GM23338 (cell line): ENCODE data around the gene GDPD5. TPM values are rescaled to one million over a fixed set of nuclear protein-coding genes. Genes with fewer than 3 reads are reported as not detected.

Experiments used
- ATAC-seq: fragments of 200-7000 bp; cut with Tn5 transposase; 3 replicates; pipeline ENCODE4 v1.9.1; 2020
- DNase-seq: peaks from one replicate; pipeline ENCODE4 v3.0.0-alpha.2; 2015; ENCODE audit warnings: low spot score
- H2AFZ ChIP-seq: fragments of 200-600 bp; sonication (generic); 2 replicates; pipeline ENCODE4 v1.8.0; 2016; ENCODE audit warnings: antibody characterized with exemption, mild to moderate bottlenecking, moderate library complexity
- H3F3A ChIP-seq: fragments of 200-600 bp; sonication (generic); replicated peaks from 2 replicates; pipeline ENCODE4 v1.8.0; 2017; ENCODE audit warnings: antibody characterized with exemption, mixed run types, low read depth
- H3K27ac ChIP-seq: fragments of 200-600 bp; sonication (generic); 2 replicates; pipeline ENCODE4 v1.6.1; 2016; ENCODE audit warnings: low read depth
- H3K27me3 ChIP-seq: fragments of 200-600 bp; sonication (generic); 2 replicates; pipeline ENCODE4 v1.8.0; 2016; ENCODE audit warnings: mild to moderate bottlenecking, mixed run types, moderate library complexity; ENCODE audit not compliant: insufficient read depth
- H3K36me3 ChIP-seq: fragments of 200-600 bp; sonication (generic); 2 replicates; pipeline ENCODE4 v1.8.0; 2016; ENCODE audit warnings: mild to moderate bottlenecking; ENCODE audit not compliant: insufficient read depth
- H3K4me1 ChIP-seq: fragments of 200-600 bp; sonication (generic); 2 replicates; pipeline ENCODE4 v1.8.0; 2016; ENCODE audit warnings: mild to moderate bottlenecking, moderate library complexity; ENCODE audit not compliant: insufficient read depth
- H3K4me2 ChIP-seq: fragments of 200-600 bp; sonication (generic); 2 replicates; pipeline ENCODE4 v1.7.1; 2017; ENCODE audit warnings: mixed run types
- H3K4me3 ChIP-seq: fragments of 200-600 bp; sonication (generic); 2 replicates; pipeline ENCODE4 v1.6.1; 2016; ENCODE audit warnings: mixed run types
- H3K79me2 ChIP-seq: fragments of 200-600 bp; sonication (generic); replicated peaks from 2 replicates; pipeline ENCODE4 v1.8.0; 2017; ENCODE audit warnings: mild to moderate bottlenecking; ENCODE audit not compliant: insufficient read depth
- H3K9me2 ChIP-seq: fragments of 200-600 bp; sonication (generic); 2 replicates; pipeline ENCODE4 v1.8.0; 2017; ENCODE audit not compliant: insufficient read depth
- H4K20me1 ChIP-seq: fragments of 200-600 bp; sonication (generic); replicated peaks from 2 replicates; pipeline ENCODE4 v1.8.0; 2017; ENCODE audit warnings: mild to moderate bottlenecking; ENCODE audit not compliant: insufficient read depth
- H3K27ac Mint-ChIP-seq: 2 replicates; pipeline ENCODE4 v1.8.0; 2020; ENCODE audit warnings: inconsistent platforms, mild to moderate bottlenecking, moderate library complexity, mixed read lengths
- H3K27me3 Mint-ChIP-seq: 3 replicates; pipeline ENCODE4 v1.8.0; 2022; ENCODE audit warnings: low read depth, mild to moderate bottlenecking, moderate library complexity, mixed read lengths, inconsistent platforms; ENCODE audit not compliant: insufficient read depth, poor library complexity
- H3K36me3 Mint-ChIP-seq: 3 replicates; pipeline ENCODE4 v1.8.0; 2021; ENCODE audit warnings: low read depth, mild to moderate bottlenecking, inconsistent platforms, moderate library complexity, mixed read lengths
- H3K4me1 Mint-ChIP-seq: 3 replicates; pipeline ENCODE4 v1.8.0; 2020; ENCODE audit warnings: mild to moderate bottlenecking, inconsistent platforms, mixed read lengths
- H3K4me3 Mint-ChIP-seq: 3 replicates; pipeline ENCODE4 v1.8.0; 2021; ENCODE audit warnings: moderate library complexity, mild to moderate bottlenecking, inconsistent platforms, mixed read lengths
- H3K9me3 Mint-ChIP-seq: 3 replicates; pipeline ENCODE4 v1.8.0; 2020; ENCODE audit warnings: moderate library complexity, mild to moderate bottlenecking, inconsistent platforms, mixed read lengths
- CREB1 ChIP-seq: fragments of 250-450 bp; sonication (Bioruptor Pico); IDR thresholded peaks from 2 replicates; pipeline ENCODE4 v1.5.0; 2020; ENCODE audit warnings: low read depth, mild to moderate bottlenecking, moderate library complexity
- CTCF ChIP-seq, 2 experiments: fragments of 200-600 bp in 1 of 2; sonication (generic) in 1 of 2; conservative IDR thresholded peaks; 2 replicates each; pipeline versions ENCODE4 v1.5.1 to v1.6.1; 2016 to 2017; ENCODE audit warnings: antibody characterized with exemption in 2 of 2, low read depth in 2 of 2, mild to moderate bottlenecking in 2 of 2, moderate library complexity in 1 of 2
- ETS1 ChIP-seq: IDR thresholded peaks from 2 replicates; pipeline ENCODE4 v1.6.1; 2016; ENCODE audit warnings: antibody characterized with exemption
- EZH2 ChIP-seq: fragments of 200-600 bp; sonication (generic); IDR thresholded peaks from one replicate; pipeline ENCODE4 v1.8.0; 2017; ENCODE audit warnings: antibody characterized with exemption, mild to moderate bottlenecking, low read depth; ENCODE audit not compliant: unreplicated experiment
- EZH2phosphoT487 ChIP-seq: fragments of 200-600 bp; sonication (generic); IDR thresholded peaks from one replicate; pipeline ENCODE4 v1.8.1; 2018; ENCODE audit warnings: antibody characterized with exemption; ENCODE audit not compliant: unreplicated experiment
- JUNB ChIP-seq: IDR thresholded peaks from one replicate; pipeline ENCODE4 v1.6.1; 2016; ENCODE audit warnings: antibody characterized with exemption; ENCODE audit not compliant: unreplicated experiment
- NANOG ChIP-seq: IDR thresholded peaks from 2 replicates; pipeline ENCODE4 v1.6.1; 2016; ENCODE audit warnings: antibody characterized with exemption, borderline replicate concordance
- POLR2AphosphoS5 ChIP-seq: IDR thresholded peaks from 2 replicates; pipeline ENCODE4 v1.6.1; 2016; ENCODE audit warnings: antibody characterized with exemption, low read depth
- STAT1 ChIP-seq: IDR thresholded peaks from one replicate; pipeline ENCODE4 v1.6.1; 2016; ENCODE audit warnings: antibody characterized with exemption; ENCODE audit not compliant: unreplicated experiment
- ZNF114 ChIP-seq: fragments of 250-450 bp; sonication (Bioruptor Pico); IDR thresholded peaks from 2 replicates; pipeline ENCODE4 v1.5.0; 2020; ENCODE audit warnings: mild to moderate bottlenecking, moderate library complexity
- ZNF331 ChIP-seq: fragments of 250-450 bp; sonication (Bioruptor Pico); IDR thresholded peaks from 2 replicates; pipeline ENCODE4 v1.5.0; 2020; ENCODE audit warnings: low read depth, mild to moderate bottlenecking, moderate library complexity
- ZNF462 ChIP-seq: fragments of 250-450 bp; sonication (Bioruptor Pico); IDR thresholded peaks from 2 replicates; pipeline ENCODE4 v1.5.0; 2020; ENCODE audit warnings: mild to moderate bottlenecking, moderate library complexity
- polyA plus RNA-seq: library from polyadenylated mRNA; unstranded; fragments of >200 nt; fragmentation: Nextera tagmentation; extraction: Ambion mirVana; gene quantifications from 2 replicates; pipeline ENCODE4 v1.2.1, GENCODE V29; 2016
- total RNA-seq: library from RNA; depleted of rRNA; stranded (reverse); fragments of >200 nt; shearing (Covaris generic); gene quantifications from 2 replicates; pipeline ENCODE4 v1.2.3, GENCODE V29; 2014
- TF ChIP-seq, protein P1 (sequence below): IDR thresholded peaks from one replicate; pipeline ENCODE4 v1.6.1; 2018; ENCODE audit warnings: antibody characterized with exemption; ENCODE audit not compliant: unreplicated experiment

GDPD5 gene
- total and polyA plus RNA-seq, 2 experiments from 2014 or later = 1.6 to 4.9 TPM

DNA sequence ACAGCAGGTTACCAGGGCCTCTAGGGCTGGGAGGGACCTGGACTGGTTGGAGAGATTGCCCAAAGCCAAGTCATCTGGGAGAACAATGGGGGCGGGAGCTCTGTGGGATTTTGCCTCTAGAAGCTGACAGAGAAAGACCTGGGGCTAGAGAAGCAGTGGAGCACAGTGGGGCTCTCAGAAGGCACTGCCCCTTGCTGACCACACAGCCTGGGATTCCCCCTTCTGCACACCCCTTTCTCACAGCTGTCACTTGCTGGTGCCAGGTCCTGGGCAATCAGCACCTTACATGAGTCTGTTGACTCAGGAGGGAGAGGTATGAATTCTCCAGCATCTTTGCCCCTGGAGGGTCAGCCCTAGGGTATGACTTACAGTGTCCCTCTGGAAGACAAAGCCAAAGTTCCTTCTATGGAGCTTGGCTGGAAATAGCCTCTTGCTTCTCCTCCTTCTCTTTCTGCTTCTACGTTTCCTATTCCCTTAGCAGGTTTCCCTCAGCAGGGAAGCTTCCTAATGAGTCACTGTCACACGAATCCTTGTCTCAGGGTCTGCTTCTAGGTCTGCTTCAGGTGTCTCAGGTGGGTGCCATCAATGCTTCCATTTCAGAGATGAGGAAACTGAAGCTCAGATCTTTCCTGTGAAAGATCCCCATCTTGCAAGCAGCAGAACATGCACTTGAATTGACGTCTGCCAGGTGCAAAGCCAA is 27.0 kb downstream of the GDPD5 start:
- ATAC-seq = no peak
- DNase-seq = no peak

More for the DNA sequence above, 27.0 kb downstream of the GDPD5 start:
- no peak overlapping the region for H3K4me3 ChIP-seq
- no peaks in the 10 kb centered on the region for H3K9me2 ChIP-seq
- no peak overlapping the region for H3K4me3 Mint-ChIP-seq
- peaks cover 16% of the 10 kb centered on the region for H3K27me3 Mint-ChIP-seq
- H3F3A ChIP-seq = no peaks in the 10 kb centered on the region
- no peaks in the 10 kb centered on the region for H4K20me1 ChIP-seq
- no peak overlapping the region for H3K27ac ChIP-seq
- no peaks in the 10 kb centered on the region for H3K27me3 ChIP-seq
- H3K79me2 ChIP-seq = no peaks in the 10 kb centered on the region
- H2AFZ ChIP-seq = no peak overlapping the region
- H3K36me3 Mint-ChIP-seq = no peaks in the 10 kb centered on the region; the same call in 2 of the 3 replicates
- H3K4me1 Mint-ChIP-seq = peaks cover 16% of the 10 kb centered on the region
- H3K4me1 ChIP-seq = peaks cover 6% of the 10 kb centered on the region; the same call in 1 of the 2 replicates
- no peak overlapping the region for H3K4me2 ChIP-seq
- H3K36me3 ChIP-seq = no peaks in the 10 kb centered on the region
- no peak overlapping the region for H3K27ac Mint-ChIP-seq
- H3K9me3 Mint-ChIP-seq = no peaks in the 10 kb centered on the region
- TF ChIP-seq, protein P1, sequence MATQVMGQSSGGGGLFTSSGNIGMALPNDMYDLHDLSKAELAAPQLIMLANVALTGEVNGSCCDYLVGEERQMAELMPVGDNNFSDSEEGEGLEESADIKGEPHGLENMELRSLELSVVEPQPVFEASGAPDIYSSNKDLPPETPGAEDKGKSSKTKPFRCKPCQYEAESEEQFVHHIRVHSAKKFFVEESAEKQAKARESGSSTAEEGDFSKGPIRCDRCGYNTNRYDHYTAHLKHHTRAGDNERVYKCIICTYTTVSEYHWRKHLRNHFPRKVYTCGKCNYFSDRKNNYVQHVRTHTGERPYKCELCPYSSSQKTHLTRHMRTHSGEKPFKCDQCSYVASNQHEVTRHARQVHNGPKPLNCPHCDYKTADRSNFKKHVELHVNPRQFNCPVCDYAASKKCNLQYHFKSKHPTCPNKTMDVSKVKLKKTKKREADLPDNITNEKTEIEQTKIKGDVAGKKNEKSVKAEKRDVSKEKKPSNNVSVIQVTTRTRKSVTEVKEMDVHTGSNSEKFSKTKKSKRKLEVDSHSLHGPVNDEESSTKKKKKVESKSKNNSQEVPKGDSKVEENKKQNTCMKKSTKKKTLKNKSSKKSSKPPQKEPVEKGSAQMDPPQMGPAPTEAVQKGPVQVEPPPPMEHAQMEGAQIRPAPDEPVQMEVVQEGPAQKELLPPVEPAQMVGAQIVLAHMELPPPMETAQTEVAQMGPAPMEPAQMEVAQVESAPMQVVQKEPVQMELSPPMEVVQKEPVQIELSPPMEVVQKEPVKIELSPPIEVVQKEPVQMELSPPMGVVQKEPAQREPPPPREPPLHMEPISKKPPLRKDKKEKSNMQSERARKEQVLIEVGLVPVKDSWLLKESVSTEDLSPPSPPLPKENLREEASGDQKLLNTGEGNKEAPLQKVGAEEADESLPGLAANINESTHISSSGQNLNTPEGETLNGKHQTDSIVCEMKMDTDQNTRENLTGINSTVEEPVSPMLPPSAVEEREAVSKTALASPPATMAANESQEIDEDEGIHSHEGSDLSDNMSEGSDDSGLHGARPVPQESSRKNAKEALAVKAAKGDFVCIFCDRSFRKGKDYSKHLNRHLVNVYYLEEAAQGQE = no peak
- TF ChIP-seq ETS1 = no peak
- no peak for TF ChIP-seq ZNF462
- no peak for TF ChIP-seq EZH2
- TF ChIP-seq CTCF (conservative IDR thresholded peaks at IDR 0.05; ENCODE audit: low read depth in 2 of 2) = no peak
- TF ChIP-seq CREB1 (CRISPR knock-in tag) = no peak
- no peak for TF ChIP-seq POLR2AphosphoS5
- no peak for TF ChIP-seq EZH2phosphoT487
- no peak for TF ChIP-seq ZNF114 (CRISPR knock-in tag)
- no peak for TF ChIP-seq STAT1
- TF ChIP-seq JUNB = no peak
- no peak for TF ChIP-seq ZNF331
- no peak for TF ChIP-seq NANOG
